NCI-H446 (cell line): Measurements from ENCODE around the gene G2E3.

Source experiments
- DNase-seq, 2 experiments: peaks; one replicate each; lab custom pipeline; 2025; lab: John Stamatoyannopoulos, UW

G2E3 gene

DNA sequence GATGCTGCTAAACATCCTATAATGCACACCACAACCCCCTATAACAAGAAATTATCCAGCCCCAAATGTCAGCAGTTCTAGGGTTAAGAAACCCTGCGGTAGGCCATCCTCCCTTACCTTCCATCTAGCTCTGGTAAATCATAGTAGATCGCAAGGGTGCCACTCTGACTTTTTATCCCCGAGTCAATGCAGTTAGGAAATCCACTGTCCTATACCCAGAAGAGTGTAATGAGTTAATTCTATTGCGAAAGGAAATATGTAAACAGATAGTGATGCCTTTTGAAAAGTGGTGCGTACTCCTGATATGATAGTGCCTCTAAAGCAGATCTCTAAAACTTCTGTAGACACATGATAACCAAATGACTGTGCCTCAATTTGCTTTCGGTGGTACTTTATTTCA is 93.0 kb downstream of the G2E3 start:
- no peak for DNase-seq

DNA sequence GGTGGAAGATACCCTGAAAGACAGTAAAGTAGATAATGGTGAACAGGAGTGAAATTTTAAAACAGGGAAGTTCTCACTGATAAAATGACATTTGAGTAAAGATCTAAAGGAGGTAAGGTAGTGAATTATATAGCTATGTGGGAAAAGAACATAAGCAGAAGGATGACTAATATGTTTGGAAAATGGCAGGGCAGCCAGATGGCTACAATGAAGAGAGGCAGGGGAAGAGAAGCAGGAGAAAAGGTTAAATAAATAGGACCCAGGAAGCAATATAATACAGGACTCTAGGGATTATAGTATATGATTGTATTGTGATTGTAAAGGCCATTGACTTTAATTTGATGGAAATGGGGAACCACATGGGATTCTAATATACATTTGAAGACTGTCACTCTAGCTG is 96.2 kb downstream of the G2E3 start:
- no peak for DNase-seq

GRCh38 chr14:30655658-30656057 is 96.7 kb downstream of the G2E3 start:
- no peak for DNase-seq

GRCh38 chr14:30656190-30656632 is 97.3 kb downstream of the G2E3 start:
- peak in 1 of 2 experiments; percentile 60 for DNase-seq

GRCh38 chr14:30657050-30657449 is 98.1 kb downstream of the G2E3 start:
- DNase-seq = no peak

DNA sequence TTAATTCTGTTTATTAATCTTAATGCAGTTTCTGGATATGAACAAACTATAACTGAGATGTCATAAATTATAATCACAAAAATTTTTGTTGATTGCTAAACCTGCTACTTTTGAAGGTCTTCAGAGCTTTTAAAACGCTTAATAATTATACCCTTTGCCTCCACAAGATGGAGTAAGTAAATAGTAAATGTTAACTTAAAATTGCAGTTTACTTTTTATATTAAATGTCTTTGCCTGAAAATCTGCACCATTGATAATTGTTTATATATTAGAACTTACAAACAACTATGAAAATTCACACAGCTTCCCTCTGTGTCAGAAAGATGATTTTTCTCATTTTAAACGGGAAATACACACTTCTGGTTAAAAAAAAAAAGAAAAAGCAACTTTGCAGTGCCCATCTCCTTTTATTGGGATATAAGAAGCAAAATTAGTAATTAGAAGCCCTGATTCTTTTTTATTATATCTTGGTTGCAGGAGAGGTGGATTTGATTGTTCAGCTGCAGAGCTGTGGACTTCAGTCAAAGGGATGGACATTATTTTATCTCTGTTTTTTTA is 98.7 kb downstream of the G2E3 start:
- DNase-seq = peak in 1 of 2 experiments; percentile 10

GRCh38 chr14:30658645-30659044 is 99.7 kb downstream of the G2E3 start:
- DNase-seq = no peak

- no peak for DNase-seq
Observed at GRCh38 chr14:30669594-30669993, 110.6 kb downstream of the G2E3 start.
